PFSK-1 (cell line): ENCODE data around the gene NCOA3.

ENCODE experiments used
- FOXP2 ChIP-seq: optimal IDR thresholded peaks from 2 replicates; pipeline ENCODE3; 2011; ENCODE audit warnings: borderline replicate concordance, control low read depth, inconsistent platforms; ENCODE audit not compliant: insufficient read depth; ENCODE audit errors: extremely low read length, extremely low read depth
- POLR2AphosphoS5 ChIP-seq: IDR thresholded peaks from 2 replicates; pipeline ENCODE4 v1.6.1; 2012; ENCODE audit warnings: low read depth, mild to moderate bottlenecking, control low read depth, low read length, moderate library complexity
- SIN3A ChIP-seq: IDR thresholded peaks from 2 replicates; pipeline ENCODE4 v1.6.1; 2012; ENCODE audit warnings: mild to moderate bottlenecking, low read length, moderate library complexity, borderline replicate concordance; ENCODE audit not compliant: insufficient read depth
- TAF1 ChIP-seq: IDR thresholded peaks from 2 replicates; pipeline ENCODE4 v1.6.1; 2012; ENCODE audit warnings: low read length, control low read depth, borderline replicate concordance; ENCODE audit not compliant: insufficient read depth
- TF ChIP-seq, protein P1 (sequence below), 2 experiments: IDR thresholded peaks; 2 replicates each; pipeline versions ENCODE4 v1.6.1 to v1.8.0; 2011 to 2012; ENCODE audit warnings: low read depth in 2 of 2, low read length in 2 of 2, control low read depth in 1 of 2, inconsistent platforms in 1 of 2, mild to moderate bottlenecking in 1 of 2, moderate library complexity in 1 of 2; ENCODE audit not compliant: insufficient read depth in 1 of 2

The NCOA3 gene

DNA sequence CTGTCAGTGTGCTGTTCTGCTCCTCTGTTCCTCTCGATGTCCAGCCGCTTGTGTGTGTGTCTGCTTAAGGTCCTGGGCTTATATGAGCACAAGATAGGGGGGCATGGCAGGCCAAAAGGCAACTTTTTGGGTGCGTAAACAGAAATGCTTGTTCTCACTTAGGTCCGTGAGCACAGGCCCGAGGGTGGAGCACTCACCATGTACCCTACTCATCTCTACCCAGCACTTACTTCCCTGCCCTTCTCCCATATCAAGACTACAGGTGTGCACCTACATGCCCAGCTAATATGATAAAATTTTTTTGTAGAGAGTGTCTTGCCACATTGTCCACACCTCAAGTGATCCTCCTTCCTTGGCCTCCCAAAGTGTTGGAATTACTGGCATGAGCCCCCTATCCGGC, 34.3 kb downstream of the NCOA3 start:
- TF ChIP-seq SIN3A = no peak
- TF ChIP-seq FOXP2 = no peak
- TF ChIP-seq, protein P1, sequence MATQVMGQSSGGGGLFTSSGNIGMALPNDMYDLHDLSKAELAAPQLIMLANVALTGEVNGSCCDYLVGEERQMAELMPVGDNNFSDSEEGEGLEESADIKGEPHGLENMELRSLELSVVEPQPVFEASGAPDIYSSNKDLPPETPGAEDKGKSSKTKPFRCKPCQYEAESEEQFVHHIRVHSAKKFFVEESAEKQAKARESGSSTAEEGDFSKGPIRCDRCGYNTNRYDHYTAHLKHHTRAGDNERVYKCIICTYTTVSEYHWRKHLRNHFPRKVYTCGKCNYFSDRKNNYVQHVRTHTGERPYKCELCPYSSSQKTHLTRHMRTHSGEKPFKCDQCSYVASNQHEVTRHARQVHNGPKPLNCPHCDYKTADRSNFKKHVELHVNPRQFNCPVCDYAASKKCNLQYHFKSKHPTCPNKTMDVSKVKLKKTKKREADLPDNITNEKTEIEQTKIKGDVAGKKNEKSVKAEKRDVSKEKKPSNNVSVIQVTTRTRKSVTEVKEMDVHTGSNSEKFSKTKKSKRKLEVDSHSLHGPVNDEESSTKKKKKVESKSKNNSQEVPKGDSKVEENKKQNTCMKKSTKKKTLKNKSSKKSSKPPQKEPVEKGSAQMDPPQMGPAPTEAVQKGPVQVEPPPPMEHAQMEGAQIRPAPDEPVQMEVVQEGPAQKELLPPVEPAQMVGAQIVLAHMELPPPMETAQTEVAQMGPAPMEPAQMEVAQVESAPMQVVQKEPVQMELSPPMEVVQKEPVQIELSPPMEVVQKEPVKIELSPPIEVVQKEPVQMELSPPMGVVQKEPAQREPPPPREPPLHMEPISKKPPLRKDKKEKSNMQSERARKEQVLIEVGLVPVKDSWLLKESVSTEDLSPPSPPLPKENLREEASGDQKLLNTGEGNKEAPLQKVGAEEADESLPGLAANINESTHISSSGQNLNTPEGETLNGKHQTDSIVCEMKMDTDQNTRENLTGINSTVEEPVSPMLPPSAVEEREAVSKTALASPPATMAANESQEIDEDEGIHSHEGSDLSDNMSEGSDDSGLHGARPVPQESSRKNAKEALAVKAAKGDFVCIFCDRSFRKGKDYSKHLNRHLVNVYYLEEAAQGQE (IDR thresholded peaks at IDR 0.05; ENCODE audit: insufficient read depth in 1 of 2, low read depth in 2 of 2, low read length in 2 of 2) = no peak
- TF ChIP-seq TAF1 = no peak
- TF ChIP-seq POLR2AphosphoS5 = no peak

DNA sequence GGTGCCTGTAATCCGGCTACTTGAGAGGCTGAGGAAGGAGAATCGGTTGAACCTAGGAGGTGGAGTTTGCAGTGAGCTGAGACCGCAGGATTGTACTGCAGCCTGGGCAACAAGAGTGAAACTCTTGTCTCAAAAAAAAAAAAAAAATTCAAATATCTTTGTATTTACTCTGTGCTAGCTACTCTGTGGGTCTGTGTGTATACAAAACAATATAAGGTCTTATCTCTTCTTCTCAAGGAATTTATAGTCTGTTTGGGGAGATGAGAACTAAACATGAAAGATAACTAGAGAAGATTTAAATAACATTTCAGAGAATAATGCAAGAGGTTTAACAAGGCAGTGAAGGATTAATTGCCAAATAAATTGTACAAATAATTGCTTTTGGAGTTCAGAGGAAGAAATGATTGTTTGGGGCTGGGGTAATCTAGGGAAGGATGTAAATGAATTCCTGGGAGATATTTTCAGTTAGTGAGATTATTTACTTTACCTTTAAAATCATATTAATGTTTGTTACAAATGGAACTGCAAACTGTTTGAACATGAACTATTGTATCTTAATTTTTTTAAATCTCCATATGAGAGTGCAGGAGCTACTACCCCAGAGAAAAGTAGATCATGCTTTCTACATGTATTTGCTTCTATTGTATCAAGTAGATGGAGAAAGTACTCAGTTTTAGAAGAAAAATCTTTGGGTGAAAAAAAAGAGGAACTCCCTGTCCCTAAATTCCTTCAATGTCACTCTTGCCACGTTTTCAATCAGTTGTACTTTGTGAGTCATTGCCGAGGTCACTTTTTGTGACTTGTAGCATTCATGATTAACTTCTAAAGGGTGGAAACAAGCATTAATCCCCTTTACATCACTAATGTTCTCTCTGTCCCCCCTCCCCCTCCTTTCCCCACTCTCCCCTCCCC, 39.0 kb downstream of the NCOA3 start:
- no peak for TF ChIP-seq SIN3A
- no peak for TF ChIP-seq TAF1
- TF ChIP-seq FOXP2 = no peak
- TF ChIP-seq, protein P1 (IDR thresholded peaks at IDR 0.05; ENCODE audit: insufficient read depth in 1 of 2, low read depth in 2 of 2, low read length in 2 of 2) = no peak
- no peak for TF ChIP-seq POLR2AphosphoS5

DNA sequence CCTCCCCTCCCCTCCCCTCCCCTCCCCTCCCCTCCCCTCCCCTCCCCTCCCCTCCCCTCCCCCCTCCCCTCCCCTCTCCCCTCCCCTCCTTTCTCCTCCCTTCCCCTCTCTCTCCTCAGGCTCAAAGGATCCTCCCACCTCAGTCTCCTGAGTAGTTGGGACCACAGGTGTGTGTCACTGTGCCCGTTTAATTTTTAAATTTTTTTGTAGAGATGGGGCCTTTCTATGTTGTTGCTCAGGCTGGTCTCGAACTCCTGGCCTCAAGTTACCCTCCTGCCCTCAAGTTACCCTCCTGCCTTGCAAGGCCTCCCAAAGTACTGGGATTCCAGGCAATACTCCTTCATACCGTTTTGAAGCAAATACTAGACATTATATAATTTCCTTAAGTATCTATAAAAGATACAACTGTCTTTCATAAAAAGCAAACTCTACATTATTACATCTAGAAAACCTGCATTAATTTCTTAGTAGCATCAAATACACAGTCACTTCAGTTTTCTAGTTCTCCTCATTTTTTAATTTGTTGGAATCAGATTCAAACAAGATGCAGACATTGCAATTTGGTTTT, 39.8 kb downstream of the NCOA3 start:
- TF ChIP-seq FOXP2 = no peak

DNA sequence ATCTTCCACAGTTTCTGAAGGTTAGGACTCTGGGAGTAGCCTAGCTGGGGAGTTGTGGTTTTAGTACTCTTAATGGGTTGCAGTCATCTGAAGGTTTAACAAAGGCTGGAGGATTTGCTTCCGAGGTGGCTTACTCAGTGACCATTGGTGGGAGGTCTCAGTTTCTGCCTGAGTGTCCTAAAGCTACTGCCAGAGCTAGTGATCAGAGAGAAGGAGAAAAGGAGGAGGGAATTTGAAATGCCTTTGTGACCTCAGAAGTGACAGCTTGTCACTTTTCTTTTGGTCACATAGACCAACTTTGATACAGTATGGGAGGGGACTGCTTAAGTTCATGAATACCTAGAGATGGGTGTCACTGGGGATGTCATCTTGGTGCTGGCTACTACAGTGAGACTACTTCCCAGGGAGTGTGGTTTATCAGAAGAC, 41.3 kb downstream of the NCOA3 start:
- no peak for TF ChIP-seq TAF1
- TF ChIP-seq FOXP2 = no peak
- TF ChIP-seq, protein P1 (IDR thresholded peaks at IDR 0.05; ENCODE audit: insufficient read depth in 1 of 2, low read depth in 2 of 2, low read length in 2 of 2) = no peak
- no peak for TF ChIP-seq SIN3A
- TF ChIP-seq POLR2AphosphoS5 = no peak

DNA sequence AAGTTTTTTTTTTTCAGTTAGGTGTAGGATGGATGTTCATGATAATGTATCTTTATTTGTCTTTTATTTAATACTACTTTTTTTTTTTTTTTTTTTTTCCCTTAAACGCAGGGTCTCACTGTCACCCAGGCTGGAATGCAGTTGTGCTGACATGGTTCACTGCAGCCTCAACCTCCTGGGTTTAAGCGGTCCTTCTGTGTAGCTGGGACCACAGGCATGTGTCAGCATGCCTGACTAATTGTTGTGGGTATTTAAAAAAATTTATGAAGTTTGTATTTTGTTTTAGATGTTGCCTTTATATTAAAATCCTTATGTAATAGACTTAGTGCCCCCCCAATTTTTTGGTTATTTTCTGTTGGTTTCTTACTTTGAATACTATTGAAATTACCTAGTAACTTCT, 42.6 kb downstream of the NCOA3 start:
- TF ChIP-seq, protein P1 (IDR thresholded peaks at IDR 0.05; ENCODE audit: insufficient read depth in 1 of 2, low read depth in 2 of 2, low read length in 2 of 2) = no peak
- no peak for TF ChIP-seq SIN3A
- TF ChIP-seq FOXP2 = no peak
- TF ChIP-seq POLR2AphosphoS5 = no peak
- TF ChIP-seq TAF1 = no peak
